Activated naive CD4-positive, alpha-beta T cell (primary cell): ENCODE data around the gene PHC1.
"Not testable (repeated sequence)": the region's sequence is repeated elsewhere in the genome, so short reads cannot be mapped to it uniquely, and the experiment has no call there.

Source experiments
- DNase-seq, 4 experiments: peaks; one replicate each; lab custom pipeline; 2025; lab: John Stamatoyannopoulos, UW

Gene PHC1

GRCh38 chr12:8914033-8914715 is at the start of gene PHC1:
Gene PHC1 (plus strand): TSS chr12:8914509. CDS start chr12:8917678, 3,169 bp downstream.
- peak in 3 of 4 experiments; percentile 44 to 72 (median 55) for DNase-seq

DNA sequence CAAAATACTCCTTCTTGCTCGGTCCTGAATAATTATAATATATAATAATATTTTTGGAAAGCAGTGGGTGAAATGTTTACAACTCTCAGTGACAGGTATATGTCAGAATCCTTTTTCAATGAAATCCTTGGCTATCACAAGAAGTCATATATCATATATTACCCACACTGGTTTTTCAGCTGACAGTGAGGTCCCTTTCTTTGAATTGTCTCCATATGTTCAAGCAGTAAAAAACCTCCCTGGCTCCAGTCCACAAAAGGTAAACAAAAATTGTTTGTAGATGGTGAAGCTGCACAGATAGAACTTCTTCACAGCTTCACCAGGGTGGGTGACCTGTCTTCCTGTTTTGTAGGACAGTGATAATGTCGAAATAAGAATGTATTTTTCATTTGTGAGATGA is 47.9 kb upstream of the PHC1 start:
- DNase-seq: no peak

GRCh38 chr12:8867009-8867408 is 47.3 kb upstream of the PHC1 start:
- DNase-seq: no peak

- no peak for DNase-seq
Observed at GRCh38 chr12:8867786-8868185, 46.5 kb upstream of the PHC1 start.

DNA sequence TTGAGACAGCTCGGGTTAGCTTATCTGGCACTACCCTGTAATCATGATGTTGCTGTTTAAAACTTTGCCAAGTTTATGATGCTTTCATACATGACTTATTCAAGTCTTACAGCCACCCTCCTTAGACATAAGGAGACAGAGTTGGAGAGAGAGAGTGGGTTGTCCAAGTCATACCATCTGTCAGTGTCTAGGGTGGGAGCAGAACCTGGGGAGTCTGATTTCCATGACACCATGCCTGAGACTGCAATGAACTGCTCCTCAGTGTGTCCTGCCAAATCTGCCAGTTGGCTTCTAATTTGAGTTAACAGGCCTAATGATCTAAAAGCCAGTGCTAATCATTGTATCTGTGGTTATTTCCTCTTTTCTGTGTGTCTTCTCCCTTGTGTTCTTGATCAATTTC is 43.7 kb upstream of the PHC1 start:
- no peak for DNase-seq

GRCh38 chr12:8871068-8871467 is 43.2 kb upstream of the PHC1 start:
- DNase-seq: no peak

DNA sequence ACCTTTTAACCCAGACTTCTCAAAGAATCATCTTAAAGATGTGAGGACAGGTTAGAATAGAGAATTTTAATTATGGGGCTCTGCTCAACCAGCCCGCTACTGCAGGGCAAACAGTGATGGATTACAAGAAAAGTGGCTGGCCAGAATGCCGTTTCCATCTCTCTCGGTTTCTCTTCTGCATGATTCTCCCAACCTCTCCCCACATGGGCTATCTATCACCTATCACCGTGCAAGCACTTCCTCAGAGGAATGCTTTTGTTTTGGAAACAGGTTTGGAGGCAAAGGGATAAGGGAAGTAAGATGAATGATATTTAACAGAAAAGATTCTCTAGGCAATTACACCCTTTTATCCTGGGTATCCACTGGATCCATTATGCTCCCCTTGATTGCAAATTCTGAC is 37.4 kb upstream of the PHC1 start:
- no peak for DNase-seq

GRCh38 chr12:8886502-8887284 is 27.6 kb upstream of the PHC1 start:
- DNase-seq: no peak

DNA sequence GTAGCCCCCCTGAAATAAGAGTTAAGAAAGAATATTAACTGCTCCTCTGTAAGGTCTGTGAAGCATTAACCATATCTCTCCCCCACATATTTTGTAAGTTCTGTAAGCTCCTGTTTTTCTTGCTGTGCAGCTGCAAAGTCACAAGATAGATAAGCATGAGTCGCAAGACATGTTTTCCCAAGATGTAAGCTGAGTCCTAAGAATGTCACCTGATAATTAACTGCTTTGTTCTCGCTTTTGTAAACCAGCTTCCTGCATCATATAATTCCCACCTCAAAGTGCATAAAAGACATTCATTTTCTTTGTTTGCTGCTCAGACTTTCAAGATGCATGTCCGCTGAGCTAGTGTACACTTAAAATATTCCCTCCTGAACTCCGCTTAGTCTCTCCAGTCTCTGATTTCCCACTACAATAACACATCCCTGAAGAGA is 27.0 kb upstream of the PHC1 start:
- no peak for DNase-seq

GRCh38 chr12:8890313-8891085 is 23.8 kb upstream of the PHC1 start:
- peak in 3 of 4 experiments; percentile 15 to 47 (median 42) for DNase-seq

DNA sequence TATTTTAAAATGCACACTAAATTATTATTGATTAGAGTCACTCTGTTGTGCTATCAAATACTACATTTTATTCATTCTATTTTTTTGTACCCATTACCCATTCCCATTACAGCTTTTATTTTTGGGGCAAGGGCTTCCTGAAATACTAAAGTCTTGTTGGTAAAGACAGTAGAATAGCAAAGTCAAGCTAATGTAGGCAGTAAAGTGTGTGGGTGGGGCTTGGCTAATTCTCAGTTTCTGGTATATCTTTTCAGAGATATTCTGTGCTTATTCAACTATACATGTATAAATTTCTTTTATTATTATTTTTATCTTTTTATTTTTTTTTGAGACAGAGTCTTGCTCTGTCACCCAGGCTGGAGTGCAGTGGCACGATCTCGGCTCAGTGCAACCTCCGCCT is 22.3 kb upstream of the PHC1 start:
- no peak for DNase-seq

DNA sequence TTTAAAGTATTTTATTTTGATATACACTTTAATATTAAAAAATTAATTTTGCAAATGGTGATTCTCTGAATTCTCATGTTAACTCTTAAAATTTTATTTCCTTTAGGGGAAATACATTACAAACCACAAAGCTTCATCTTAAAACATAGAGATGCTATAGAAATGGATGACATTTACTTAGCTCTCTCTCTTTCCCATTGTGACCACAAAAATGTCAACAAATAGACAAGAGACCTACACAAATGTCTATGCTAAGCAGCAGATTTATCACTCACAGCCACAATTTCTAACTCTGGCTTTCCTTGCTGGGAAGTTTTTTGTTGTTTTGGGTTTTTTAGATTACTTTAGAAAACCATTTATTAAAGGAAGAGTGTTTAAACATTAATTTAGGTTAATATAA is 19.9 kb upstream of the PHC1 start:
- DNase-seq: no peak

GRCh38 chr12:8894986-8895385 is 19.3 kb upstream of the PHC1 start:
- no peak for DNase-seq

DNA sequence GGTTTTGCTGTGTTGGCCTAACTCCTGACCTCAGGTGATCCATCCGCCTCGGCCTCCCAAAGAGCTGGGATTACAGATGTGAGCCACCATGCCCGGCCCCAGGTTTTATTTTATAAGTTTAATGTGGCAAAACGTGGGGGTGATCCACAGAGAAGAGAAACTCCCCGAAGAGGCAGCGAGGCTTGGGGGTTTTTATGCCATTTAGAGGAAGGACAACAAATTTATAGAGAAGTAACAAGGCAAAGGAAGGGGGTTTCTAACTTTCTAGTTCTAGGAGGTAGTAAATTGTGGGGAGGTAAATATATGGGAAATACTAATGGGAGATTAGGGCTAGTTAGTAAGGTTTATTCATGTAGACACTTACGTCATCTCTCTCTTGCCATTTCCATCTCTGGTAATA is 17.2 kb upstream of the PHC1 start:
- DNase-seq: no peak

DNA sequence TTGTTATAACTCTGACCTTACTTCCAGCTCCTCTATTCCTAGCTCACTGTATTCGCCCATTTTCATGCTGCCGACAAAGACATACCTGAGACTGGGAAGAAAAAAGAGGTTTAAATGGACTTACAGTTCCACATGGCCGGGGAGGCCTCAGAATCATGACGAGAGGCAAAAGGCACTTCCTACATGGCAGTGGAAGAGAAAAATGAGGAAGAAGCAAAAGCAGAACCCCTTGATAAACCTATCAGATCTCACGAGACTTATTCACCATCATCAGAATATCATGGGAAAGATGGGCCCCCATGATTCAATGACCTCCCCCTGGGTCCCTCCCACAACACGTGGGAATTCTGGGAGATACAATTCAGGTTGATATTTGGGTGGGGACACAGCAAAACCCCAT is 14.5 kb upstream of the PHC1 start:
- no peak for DNase-seq

GRCh38 chr12:8902703-8903102 is 11.6 kb upstream of the PHC1 start:
- DNase-seq: not testable (repeated sequence)

- DNase-seq: no peak
Observed at GRCh38 chr12:8903646-8904045, 10.7 kb upstream of the PHC1 start.

GRCh38 chr12:8904665-8905064 is 9.6 kb upstream of the PHC1 start:
- no peak for DNase-seq

GRCh38 chr12:8905546-8905945 is 8.8 kb upstream of the PHC1 start:
- no peak for DNase-seq

- DNase-seq: no peak
Observed at GRCh38 chr12:8906266-8907180, 7.8 kb upstream of the PHC1 start.

DNA sequence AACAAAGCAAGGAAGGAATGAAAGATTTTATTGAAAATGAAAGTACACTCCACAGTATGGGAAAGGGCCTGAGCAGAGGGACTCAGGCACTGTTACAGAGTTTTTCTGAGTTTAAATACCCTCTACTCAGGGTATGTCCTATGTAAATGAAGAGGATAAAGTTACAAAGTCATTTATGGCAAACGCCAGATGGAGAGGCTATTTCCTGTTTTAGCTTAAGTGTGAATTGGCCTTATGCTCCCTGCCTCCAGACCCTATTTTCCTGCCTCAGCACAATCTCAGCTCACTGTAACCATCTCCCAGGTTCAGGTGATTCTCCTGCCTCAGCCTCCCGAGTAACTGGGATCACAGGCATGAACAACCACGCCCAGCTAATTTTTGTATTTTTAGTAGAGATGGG is 6.8 kb upstream of the PHC1 start:
- no peak for DNase-seq

GRCh38 chr12:8909752-8910151 is 4.6 kb upstream of the PHC1 start:
- DNase-seq: no peak
